ENCODE data around the gene VCL. TPM values are rescaled to one million over a fixed set of nuclear protein-coding genes. Genes with fewer than 3 reads are reported as not detected.

VCL gene
- total and polyA plus RNA-seq, 9 of the 15 experiments (the other 6 are each of a cell fraction or from before 2014, with no cell fraction given), result 29.8 to 186 (median 76.4) TPM

GRCh38 chr10:73992899-73993788 lies 4.8 kb upstream of the VCL start (continued):
- TF ChIP-seq YBX1 (IDR thresholded peaks at IDR 0.05) (no peak), MTA2 (IDR thresholded peaks at IDR 0.05; ENCODE audit: low read depth) (peak; percentile 84), ARNT (IDR thresholded peaks at IDR 0.05) (peak in 1 of 2 experiments; percentile 79; a peak in 2 of 4 replicates), ZEB2 (IDR thresholded peaks at IDR 0.05) (peak; percentile 87), FOXO4 (CRISPR knock-in tag; IDR thresholded peaks at IDR 0.05) (no peak), GATAD2A (IDR thresholded peaks at IDR 0.05) (peak; percentile 90), TFAM (CRISPR knock-in tag; conservative IDR thresholded peaks at IDR 0.05) (no peak), ETV6 (IDR thresholded peaks at IDR 0.05; ENCODE audit: borderline replicate concordance in 1 of 2, low read depth in 2 of 2, low read length in 1 of 2) (peak in 1 of 2 experiments; percentile 45; a peak in 1 of 4 replicates), ETV6 (CRISPR knock-in tag; IDR thresholded peaks at IDR 0.05; ENCODE audit: borderline replicate concordance) (no peak; the same call in 1 of the 2 replicates), NFE2 (IDR thresholded peaks at IDR 0.05; ENCODE audit: low read depth) (peak; percentile 30; the same call in 1 of the 2 replicates), ZNF253 (CRISPR knock-in tag; conservative IDR thresholded peaks at IDR 0.05) (no peak), ZNF41 (CRISPR knock-in tag; conservative IDR thresholded peaks at IDR 0.05) (peak; percentile 55; the same call in 1 of the 2 replicates), ZKSCAN8 (CRISPR knock-in tag; IDR thresholded peaks at IDR 0.05) (peak; percentile 91), SETDB1 (IDR thresholded peaks at IDR 0.05; ENCODE audit: low read length) (no peak), NFRKB (IDR thresholded peaks at IDR 0.05; ENCODE audit: low read depth) (peak; percentile 62; the same call in 1 of the 2 replicates), AFF4 (CRISPR knock-in tag; IDR thresholded peaks at IDR 0.05) (0 out of 2 replicates have a peak, but pooled peaks have one; percentile 30), ATF7 (IDR thresholded peaks at IDR 0.05) (peak; percentile 46), JUN (IDR thresholded peaks at IDR 0.05; ENCODE audit: borderline replicate concordance, low read depth, low read length) (peak; percentile 50; the same call in 1 of the 2 replicates), JUN (CRISPR knock-in tag; IDR thresholded peaks at IDR 0.05; ENCODE audit: borderline replicate concordance) (no peak), HSF4 (CRISPR knock-in tag; IDR thresholded peaks at IDR 0.05; ENCODE audit: borderline replicate concordance) (0 out of 2 replicates have a peak, but pooled peaks have one; percentile 71), MCM2 (IDR thresholded peaks at IDR 0.05; ENCODE audit: low read depth) (no peak), ZNF24 (IDR thresholded peaks at IDR 0.05) (peak; percentile 64; the same call in 1 of the 2 replicates), MCM7 (IDR thresholded peaks at IDR 0.05) (no peak), KLF16 (IDR thresholded peaks at IDR 0.05) (peak; percentile 67)
- TF ChIP-seq, protein P1, sequence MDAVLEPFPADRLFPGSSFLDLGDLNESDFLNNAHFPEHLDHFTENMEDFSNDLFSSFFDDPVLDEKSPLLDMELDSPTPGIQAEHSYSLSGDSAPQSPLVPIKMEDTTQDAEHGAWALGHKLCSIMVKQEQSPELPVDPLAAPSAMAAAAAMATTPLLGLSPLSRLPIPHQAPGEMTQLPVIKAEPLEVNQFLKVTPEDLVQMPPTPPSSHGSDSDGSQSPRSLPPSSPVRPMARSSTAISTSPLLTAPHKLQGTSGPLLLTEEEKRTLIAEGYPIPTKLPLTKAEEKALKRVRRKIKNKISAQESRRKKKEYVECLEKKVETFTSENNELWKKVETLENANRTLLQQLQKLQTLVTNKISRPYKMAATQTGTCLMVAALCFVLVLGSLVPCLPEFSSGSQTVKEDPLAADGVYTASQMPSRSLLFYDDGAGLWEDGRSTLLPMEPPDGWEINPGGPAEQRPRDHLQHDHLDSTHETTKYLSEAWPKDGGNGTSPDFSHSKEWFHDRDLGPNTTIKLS (IDR thresholded peaks at IDR 0.05; ENCODE audit: borderline replicate concordance, low read depth), result no peak

Measured in K562 (cell line).